ENCODE data around the gene LRRC41.
"Not testable (repeated sequence)": the region's sequence is repeated elsewhere in the genome, so short reads cannot be mapped to it uniquely, and the experiment has no call there.

LRRC41 gene

DNA sequence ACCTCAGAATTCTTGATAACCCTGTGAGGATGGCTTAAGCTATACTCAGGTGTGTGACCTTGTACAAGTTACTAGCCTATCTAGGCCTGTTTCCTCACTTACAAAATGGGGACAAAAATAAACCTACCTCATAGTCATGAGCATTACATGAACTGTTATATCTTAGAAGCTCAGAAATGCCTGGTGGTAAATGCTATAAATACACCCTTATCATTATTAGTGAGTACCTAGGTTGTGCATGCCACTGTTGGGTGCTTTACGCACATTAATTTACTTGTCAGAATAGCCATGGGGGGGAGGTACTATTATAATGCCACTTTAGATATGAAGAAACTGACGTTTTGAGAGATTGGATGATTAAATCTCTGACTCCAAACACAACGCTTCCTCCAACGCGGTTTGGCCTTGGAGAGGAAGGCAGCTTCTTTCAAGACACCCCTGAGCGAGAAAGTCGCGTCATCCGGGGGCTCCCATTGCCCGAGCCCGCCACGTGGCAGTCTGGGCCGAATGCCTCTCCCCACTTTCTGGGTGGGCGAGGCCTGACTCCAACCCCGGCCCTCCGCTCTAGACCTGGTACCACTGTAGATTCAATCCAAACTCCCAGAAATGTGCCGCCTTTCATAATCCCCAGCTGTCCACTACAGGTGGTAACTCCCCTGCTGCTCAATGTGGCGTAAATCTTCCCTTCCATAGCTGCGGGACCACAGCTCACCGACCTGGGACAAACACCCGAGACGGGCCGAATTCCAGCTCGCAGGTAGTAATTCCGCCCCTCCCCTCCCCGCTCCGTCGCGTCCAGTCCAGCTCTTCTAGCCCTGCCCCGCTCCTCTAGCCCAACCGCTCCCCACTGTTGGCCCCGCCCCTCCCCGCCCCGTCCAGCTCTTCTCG, 56.6 kb downstream of the LRRC41 start:
- peak overlapping the region; percentile 64 for H3K4me3 ChIP-seq (ENCODE audit: low read depth, low read length)
- DNase-seq (ENCODE audit: low read depth): no peak
- TF ChIP-seq, protein P1, sequence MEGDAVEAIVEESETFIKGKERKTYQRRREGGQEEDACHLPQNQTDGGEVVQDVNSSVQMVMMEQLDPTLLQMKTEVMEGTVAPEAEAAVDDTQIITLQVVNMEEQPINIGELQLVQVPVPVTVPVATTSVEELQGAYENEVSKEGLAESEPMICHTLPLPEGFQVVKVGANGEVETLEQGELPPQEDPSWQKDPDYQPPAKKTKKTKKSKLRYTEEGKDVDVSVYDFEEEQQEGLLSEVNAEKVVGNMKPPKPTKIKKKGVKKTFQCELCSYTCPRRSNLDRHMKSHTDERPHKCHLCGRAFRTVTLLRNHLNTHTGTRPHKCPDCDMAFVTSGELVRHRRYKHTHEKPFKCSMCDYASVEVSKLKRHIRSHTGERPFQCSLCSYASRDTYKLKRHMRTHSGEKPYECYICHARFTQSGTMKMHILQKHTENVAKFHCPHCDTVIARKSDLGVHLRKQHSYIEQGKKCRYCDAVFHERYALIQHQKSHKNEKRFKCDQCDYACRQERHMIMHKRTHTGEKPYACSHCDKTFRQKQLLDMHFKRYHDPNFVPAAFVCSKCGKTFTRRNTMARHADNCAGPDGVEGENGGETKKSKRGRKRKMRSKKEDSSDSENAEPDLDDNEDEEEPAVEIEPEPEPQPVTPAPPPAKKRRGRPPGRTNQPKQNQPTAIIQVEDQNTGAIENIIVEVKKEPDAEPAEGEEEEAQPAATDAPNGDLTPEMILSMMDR (IDR thresholded peaks at IDR 0.05; ENCODE audit: control insufficient read depth, extremely low read depth, insufficient read depth): no peak

DNA sequence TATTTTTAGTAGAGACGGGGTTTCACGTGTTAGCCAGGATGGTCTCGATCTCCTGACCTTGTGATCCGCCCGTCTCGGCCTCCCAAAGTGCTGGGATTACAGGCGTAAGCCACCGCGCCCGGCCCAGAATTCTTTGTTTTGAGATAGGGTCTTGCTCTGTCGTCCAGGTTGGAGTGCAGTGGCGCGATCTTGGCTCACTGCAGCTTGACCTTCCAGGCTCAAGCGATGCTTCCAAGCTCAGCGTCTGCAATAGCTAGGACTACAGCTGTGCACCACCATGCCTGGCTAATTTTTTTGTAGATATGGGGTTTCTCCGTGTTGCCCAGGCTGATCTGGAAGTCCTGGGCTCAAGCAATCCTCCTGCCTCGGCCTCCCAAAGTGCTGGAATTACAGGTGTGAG, 57.3 kb downstream of the LRRC41 start:
- peak overlapping the region; percentile 64; the same call in 1 of the 2 replicates for H3K4me3 ChIP-seq (ENCODE audit: low read depth, low read length)
- not testable (repeated sequence) for DNase-seq (ENCODE audit: low read depth)

- H3K4me3 ChIP-seq (ENCODE audit: low read depth, low read length): no peak overlapping the region
- DNase-seq (ENCODE audit: low read depth): no peak
- TF ChIP-seq, protein P1 (IDR thresholded peaks at IDR 0.05; ENCODE audit: control insufficient read depth, extremely low read depth, insufficient read depth): peak; percentile 52
Measured at GRCh38 chr1:46244656-46245371, 58.6 kb downstream of the LRRC41 start.

DNA sequence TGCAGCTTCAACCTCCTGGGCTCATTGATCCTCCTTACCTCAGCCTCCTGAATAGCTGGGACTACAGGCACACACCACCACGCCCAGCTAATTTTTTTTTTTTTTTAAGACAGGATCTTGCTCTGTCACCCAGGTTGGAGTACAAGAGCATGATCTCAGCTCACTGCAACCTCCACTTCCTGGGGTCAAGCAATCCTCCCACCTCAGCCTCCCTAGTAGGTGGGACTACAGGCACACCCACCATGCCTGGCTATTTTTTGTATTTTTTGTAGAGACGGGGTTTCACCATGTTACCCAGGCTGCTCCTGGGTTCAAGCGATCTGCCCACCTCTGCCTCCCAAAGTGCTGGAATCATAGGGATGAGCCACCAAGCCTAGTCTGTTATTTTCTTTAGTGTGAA, 59.6 kb downstream of the LRRC41 start:
- DNase-seq (ENCODE audit: low read depth); H3K4me3 ChIP-seq (ENCODE audit: low read depth, low read length): not testable (repeated sequence)

GRCh38 chr1:46242918-46243317, 60.5 kb downstream of the LRRC41 start:
- TF ChIP-seq, protein P1 (IDR thresholded peaks at IDR 0.05; ENCODE audit: control insufficient read depth, extremely low read depth, insufficient read depth): no peak
- no peak for DNase-seq (ENCODE audit: low read depth)
- H3K4me3 ChIP-seq (ENCODE audit: low read depth, low read length): no peak overlapping the region

- DNase-seq (ENCODE audit: low read depth): not testable (repeated sequence)
Measured at GRCh38 chr1:46241733-46242132, 61.7 kb downstream of the LRRC41 start.

GRCh38 chr1:46238865-46239264, 64.6 kb downstream of the LRRC41 start:
- H3K4me3 ChIP-seq (ENCODE audit: low read depth, low read length); DNase-seq (ENCODE audit: low read depth): not testable (repeated sequence)

More at GRCh38 chr1:46241733-46242132, 61.7 kb downstream of the LRRC41 start:
- not testable (repeated sequence) for H3K4me3 ChIP-seq (ENCODE audit: low read depth, low read length)

DNA sequence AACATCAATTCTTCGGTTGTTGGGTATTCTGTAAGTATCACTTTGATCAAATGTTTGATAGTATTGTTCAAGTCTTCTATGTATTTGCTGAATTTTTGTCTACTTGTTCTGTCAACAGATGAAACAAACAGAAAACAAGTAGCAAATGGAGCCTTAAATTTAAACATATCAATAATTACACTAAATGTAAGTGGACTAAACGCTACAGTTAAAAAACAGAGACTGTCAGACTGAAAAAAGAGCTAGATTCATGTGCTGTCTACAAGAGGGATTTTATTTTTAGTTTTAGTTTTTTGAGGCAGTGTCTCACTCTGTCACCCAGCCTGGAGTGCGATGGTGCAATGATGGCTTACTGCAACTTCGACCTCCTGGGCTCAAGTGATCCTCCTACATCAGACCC, 66.5 kb downstream of the LRRC41 start:
- no peak overlapping the region for H3K4me3 ChIP-seq (ENCODE audit: low read depth, low read length)
- TF ChIP-seq, protein P1 (IDR thresholded peaks at IDR 0.05; ENCODE audit: control insufficient read depth, extremely low read depth, insufficient read depth): no peak
- DNase-seq (ENCODE audit: low read depth): no peak

DNA sequence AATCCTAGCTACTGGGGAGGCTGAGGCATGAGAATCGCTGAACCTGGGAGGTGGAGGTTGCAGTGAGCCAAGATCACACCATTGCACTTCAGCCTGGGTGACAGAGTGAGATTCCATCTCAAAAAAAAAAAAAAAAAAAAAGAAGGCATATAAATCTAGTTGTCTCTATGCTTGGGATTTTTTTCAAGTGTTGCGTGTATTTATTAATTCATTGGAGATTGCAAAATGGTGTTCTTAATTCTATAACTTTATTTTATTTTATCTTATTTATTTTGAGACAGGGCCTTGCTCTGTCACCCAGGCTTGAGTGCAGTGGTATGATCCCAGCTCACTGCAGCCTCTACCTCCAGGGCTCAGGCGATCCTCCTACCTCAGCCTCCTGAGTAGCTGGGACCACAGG, 72.2 kb downstream of the LRRC41 start:
- H3K4me3 ChIP-seq (ENCODE audit: low read depth, low read length); DNase-seq (ENCODE audit: low read depth): not testable (repeated sequence)
